UCSD-AML1 (cell line): ENCODE measurements around the gene TBX21.
"Not testable (repeated sequence)": the region's sequence is repeated elsewhere in the genome, so short reads cannot be mapped to it uniquely, and the experiment has no call there.

Experiments
- DNase-seq: peaks from one replicate; lab custom pipeline; 2025; ENCODE audit not compliant: unreplicated experiment; lab: John Stamatoyannopoulos, UW

Gene TBX21

DNA sequence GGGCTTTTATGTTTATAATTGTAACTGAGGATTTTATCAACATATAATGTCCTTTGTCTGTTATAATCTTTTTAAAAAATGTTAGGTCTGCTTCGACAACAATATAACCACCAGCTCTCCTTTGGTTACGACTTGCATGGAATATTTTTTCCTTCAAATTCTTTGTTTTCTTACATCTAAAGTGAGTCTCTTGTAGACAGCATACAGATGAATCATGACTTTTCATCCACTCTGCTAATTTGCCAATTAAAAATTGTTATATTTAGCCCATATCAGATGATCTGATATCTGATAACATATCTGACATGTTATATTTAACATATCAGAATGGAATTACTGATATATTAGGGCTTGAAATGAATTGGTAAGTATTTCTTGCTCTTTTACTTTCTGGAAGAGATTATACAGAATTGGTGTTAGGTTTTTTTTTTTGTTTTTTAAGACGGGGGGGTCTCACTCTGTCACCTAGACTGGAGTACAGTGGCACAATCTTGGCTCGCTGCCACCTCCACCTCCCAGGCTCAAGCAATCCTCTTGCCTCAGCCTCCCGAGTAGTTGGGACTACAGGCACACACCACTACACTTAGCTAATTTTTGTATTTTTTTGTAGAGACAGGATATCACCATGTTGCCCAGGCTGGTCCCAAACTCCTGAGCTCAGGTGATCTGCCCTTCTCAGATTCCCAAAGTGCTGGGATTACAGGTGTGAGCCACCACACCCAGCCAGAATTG lies 27.5 kb downstream of the TBX21 start:
- DNase-seq, result no peak

DNA sequence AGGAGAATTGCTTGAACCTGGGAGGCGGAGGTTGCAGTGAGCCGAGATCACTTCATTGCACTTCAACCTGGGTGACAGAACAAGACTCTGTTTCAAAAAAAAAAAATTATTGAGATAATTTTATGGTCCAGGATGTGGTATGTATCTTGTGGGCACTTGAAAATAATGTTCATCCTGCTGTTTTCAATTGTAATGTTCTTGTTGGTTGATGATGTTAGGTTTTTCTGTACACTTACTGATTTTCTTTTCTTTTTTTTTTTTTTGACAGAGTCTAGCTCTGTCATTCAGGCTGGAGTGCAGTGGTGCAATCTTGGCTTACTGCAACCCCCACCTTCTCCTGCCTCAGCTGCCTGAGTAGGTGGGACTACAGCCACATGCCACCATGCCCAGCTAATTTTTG lies 29.7 kb downstream of the TBX21 start:
- DNase-seq, result no peak

DNA sequence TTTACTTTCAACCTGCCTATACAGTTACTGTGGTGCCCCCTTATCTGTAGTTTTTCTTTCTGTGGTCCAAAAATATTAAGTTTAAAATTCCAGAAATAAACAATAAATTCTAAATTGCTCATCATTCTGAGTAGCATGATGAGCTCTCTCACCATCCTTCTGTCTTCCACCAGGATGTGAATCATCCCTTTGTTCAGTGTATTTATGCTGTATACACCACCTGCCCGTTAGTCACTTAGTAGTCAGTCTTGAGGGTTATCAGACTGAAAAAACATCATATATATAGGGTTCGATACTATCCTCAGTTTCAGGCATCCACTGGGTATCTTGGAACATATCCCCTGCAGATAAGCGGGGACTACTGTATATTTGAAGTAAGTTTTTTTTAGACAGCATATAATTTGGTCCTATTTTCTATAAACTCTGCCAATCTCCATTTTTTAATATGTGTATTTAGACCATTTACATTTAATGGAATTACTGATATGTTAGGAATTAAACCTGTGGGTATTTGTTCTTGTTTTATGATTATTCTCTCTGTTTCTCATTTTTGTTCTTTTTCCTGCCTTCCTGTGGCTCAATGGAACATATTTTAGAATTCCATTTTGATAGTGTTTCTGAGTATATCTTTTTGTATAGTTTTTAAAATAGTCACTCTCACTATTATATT lies 31.0 kb downstream of the TBX21 start:
- no peak for DNase-seq

DNA sequence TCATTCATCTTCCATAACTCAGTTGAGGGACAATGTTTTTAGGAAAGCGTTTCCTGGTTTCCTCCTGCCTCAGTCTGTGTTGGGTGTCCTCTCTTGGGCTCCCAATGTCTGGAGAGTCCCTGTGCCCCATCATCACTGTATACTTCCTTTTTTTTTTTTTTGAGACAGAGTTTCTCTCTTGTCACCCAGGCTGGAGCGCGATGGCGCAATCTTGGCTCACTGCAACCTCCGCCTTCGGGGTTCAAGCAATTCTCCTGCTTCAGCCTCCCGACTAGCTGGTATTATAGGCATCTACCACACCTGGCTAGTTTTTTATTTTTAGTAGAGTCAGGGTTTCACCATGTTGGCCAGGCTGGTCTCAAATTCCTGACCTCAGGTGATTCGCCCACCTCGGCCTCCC lies 40.6 kb downstream of the TBX21 start:
- DNase-seq, result not testable (repeated sequence)

DNA sequence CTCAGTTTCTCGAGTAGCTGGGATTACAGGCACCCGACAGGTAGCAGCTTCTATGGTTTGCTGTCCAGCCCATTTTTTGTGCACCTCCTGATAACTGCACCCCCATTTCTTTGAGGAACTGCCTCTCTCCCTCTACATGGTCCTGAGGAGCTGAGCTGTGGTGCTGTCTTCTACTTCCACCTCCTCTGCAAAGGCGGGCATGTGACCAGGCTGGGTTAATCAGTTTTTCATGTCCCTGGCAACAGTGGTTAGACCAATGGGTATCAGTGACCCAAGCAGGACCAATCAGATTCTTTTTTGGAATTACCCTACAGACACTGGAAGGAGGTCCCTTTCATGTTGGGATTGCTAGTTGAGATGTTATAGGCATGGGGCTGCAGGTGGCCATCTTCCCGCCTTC lies 41.3 kb downstream of the TBX21 start:
- DNase-seq, result no peak

DNA sequence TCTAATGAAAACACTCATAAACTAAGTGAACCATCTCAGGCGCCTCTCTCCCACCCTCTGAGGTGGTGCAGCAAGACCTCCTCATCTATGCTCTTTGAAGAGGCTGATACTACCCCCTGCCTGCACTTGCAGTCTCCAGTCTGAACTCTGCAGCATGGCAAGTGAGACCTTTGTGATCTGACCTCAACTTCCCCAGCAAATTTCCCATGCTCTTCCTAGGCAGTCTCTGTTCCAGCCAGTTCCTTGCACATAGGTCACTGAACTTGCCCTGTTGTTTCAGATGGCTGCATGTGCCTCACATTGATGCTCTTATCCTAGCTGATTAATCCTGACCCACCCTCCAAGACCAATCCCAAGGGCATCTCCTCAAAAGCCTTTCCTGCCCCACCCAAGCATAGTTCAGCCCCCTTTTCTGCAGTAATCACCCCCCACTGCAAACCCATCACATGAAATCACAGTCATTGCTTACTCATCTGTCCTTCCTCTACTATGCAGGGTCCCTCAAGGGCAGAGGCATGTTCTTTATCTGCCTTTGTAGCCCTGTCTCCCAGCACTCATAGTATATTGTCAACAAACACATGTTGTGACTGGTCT lies 42.0 kb downstream of the TBX21 start:
- no peak for DNase-seq

DNA sequence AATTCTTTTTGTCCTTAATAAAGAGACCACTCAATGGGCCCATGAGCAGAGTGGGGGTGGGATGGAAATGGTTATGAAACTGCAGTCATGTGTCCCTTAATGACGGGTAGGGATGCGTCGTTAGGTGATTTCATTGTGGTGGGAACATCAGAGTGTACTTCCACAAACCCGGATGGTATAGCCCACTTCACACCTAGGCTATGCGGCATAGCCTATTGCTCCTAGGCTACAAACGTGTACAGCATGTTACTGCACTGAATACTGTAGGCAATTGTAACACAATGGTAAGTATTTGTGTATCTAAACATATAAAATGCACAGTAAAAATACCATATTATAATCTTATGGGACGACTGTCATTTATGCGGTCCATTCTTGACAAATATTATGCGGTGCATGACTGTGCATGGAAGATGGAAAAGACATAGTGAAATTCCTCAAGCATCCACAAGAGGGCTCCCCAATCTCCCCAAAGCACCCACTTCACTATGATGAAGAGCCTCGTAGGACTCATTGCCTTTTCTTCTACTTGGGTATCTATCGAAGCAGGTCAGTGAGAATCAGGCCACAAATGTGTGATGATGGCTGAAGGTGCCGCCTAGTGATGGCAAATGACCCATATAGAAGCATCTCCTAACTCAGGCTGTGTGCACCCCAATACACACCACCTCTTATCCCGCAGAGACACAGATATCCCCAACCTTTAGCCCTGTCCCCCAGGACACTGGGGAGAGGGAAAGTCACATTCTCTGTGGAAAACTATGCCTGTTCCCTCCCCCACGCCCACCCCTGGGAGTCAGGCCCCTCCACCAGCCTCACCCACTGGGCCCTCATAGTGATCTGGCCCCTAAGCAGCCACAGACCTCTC lies 43.5 kb downstream of the TBX21 start:
- DNase-seq, result no peak

DNA sequence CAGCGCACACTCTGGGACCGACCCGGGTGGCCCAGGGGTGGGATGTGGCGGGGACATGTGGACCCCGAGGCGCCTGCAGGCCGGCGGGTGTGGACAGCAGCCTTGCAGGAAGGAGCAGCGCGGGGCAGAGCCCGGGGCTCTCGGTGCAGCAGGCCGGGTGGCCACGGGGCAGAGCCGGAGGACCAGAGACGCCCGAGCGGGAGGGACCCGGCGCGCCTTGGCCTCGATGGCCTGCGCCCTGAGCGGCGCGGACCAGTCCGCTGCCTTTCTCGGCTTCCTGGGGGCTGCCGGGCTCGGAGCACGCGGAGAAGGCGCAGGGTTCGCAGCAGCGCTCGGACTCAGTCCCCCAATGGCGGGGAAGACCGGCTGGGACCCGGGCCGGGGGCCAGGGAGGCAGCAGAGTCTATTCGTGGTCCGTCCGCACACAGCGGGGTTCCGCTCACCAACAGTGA lies 45.2 kb downstream of the TBX21 start:
- no peak for DNase-seq

DNA sequence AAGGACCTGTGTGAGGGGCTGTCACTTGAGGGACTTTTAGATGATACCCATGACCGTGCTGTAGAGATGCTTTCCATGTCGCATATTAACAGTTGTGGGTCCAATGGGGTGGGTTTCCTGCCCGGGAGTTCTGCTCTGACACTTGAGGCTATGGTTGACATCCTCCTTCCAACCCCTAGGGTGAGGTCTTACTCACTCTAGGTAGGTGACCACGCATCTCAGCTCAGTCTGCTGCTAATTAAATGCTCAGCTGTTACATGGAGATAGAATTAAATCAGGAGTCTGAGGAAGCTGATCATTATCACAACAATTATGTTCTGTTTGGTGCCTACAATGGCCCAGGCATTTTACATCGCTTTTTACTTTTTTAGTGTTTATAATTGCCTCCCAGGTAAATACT lies 48.4 kb downstream of the TBX21 start:
- no peak for DNase-seq

DNA sequence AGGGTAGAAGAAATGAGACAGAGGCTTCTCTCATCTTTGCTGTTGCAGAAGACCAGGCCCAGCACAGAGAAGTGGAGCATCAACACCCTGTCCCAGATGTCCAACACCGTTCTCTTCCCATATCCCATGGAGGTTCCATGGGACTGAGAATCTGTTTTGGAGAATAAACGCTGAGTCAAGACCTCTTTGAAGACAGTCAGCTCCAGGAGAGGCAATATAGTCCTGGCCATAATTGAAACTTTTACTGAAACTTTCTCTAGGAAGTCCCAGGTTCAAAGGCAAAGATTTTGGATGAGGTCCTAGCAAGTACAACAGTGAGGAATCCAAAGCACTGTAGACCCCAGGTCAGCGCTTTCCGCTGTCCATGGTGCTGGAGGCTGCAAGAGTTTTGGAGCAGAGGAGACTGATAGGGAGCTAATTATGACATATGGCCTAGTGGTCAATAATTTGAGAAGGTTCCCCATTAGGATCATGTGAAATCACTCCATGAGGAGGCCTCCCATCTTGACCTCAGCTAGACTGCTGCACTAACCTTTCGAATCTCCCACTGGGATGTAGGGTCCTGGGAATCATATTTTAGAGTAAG lies 52.6 kb downstream of the TBX21 start:
- peak; percentile 51 for DNase-seq

DNA sequence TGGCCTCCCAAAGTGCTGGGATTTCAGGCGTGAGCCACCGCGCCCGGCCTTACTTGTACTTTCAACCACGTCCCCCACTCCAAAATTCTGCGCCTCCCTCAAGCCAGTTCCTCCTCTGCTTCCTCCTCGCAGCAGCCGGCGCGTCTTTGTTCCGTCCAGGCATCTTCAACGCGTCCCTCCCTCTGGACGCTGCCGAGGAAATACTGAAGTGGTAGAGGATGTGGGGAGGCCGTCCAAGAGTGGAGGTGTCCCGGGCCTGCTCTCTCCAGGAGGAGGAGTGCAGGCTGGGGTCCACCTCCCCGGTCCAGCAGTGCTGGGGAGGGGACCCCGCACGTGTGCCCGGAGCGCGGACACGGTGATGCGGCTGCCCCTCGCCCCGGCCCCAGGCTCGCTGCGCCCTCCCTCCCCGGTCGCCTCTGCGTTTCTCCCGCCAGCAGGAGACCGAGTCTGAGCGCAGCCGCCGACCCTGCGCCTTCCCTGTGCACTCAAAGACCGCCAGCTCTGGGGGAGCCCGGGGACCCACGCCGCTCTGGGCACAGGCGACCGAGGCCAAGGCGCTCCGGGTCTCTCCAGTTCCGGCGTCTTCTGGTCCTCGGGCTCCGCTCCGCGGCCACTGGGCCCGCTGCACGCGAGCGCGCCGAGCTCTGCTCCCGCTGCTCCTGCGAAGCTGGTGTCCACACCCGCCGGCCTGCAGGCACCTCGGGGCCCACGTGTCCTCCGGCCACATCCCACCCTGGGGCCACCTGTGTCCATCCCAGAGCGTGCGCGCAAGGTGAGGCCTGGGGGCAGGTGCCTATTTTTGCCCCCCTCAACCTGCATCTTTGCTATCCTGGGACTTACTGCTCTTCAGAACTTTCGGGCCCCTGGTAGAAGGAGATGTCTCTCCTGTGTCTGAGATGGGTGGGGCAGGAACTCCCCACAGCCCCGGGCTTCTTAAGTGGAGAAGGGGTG lies 56.9 kb downstream of the TBX21 start:
- DNase-seq, result peak; percentile 68

DNA sequence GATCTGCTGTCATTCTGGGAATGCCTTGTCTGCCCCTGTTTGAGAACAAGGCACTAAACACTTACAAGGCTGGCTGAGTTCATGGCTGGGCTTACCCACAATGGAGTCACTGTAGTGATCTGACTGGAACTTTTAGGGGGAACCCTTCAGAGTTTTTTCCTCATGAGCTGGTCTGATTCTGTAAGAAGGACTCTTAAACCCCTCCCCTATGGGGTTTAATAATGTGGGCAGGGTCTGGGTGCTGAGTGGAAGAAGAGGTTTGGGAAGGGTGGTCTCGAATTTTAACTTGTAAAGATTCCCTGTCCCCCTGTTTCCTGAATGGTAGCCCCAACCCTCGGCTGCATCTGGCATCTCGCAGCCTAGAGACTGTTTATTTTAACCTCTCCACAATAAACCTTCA lies 58.0 kb downstream of the TBX21 start:
- no peak for DNase-seq

DNA sequence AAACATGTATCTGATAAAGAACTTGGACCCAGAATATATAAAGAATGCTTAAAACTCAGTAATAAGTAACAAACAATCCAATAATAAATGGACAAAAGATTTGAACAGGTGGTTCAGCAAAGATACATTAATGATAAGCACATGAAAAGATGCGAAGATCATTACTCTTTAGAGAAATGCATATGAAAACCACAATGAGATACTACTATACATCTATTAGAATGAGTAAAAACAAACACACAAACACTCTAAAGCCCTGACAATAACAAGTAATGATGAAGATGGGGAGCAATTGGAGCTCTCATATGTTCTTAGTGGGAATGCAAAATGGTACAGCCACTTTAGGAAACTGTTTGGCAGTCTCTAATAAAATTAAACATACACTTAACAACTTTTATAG lies 59.4 kb downstream of the TBX21 start:
- DNase-seq, result no peak

DNA sequence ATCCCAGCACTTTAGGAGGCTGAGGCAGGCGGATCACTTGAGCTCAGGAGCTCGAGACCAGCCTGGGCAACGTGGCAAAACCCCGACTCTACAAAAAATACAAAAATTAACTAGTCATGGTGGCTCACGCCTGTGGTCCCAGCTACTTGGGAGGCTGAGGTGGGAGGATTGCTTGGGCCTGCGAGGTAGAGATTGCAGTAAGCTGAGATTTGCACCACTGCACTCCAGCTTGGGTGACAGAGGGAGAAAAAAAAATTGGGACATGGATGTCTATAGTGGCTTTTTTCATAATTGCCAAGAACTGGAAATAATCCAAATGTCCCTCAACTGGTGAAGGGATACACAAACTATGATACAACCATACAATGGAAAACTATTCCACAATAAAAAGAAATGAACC lies 59.9 kb downstream of the TBX21 start:
- DNase-seq, result no peak
